ENCODE data around the gene ASGR1.

DNA sequence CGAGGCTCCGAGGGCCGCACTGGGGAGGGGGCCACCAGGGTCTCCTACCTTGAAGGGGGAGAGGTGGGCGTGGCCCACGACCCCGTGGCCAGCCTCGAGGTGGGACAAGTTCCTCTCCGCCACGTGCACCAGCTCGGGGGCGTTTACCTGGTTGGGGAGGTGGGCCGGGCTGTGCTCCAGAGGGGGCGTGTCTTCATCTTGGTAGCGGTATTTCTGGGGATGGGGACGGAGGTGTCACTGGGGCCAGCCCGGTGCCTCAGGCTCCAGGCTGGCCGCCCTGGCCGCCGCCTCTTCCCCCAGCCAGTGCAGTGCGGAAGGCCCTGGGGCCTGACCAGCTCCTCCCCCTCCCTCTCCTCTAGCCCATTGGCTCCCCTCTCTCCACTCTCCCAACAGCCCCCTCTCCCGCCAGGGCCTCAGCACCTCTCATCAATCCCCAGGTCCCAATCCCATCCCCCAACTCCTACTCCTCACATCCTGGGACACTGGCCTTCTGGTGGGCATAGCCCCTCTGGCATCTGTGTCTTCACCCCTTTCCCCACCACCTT is 28.9 kb upstream of the ASGR1 start:
- TF ChIP-seq CTCF (IDR thresholded peaks at IDR 0.05) (no peak), POLR2A (IDR thresholded peaks at IDR 0.05) (no peak), POLR2AphosphoS5 (IDR thresholded peaks at IDR 0.05) (no peak)

Data from stomach (tissue), 4 donors.